B cell (primary cell): ENCODE results near the gene PTPN20. TPM values are rescaled to one million over a fixed set of nuclear protein-coding genes. Genes with fewer than 3 reads are reported as not detected.

Experiments
- ATAC-seq: fragments of 200-7000 bp; cut with Tn5 transposase; one replicate; pipeline ENCODE4 v1.10.0; 2021; ENCODE audit warnings: low read depth, mild to moderate bottlenecking, moderate number of reproducible peaks, moderate library complexity
- CTCF ChIA-PET: fragments of 350-600 bp; sonication (Branson Sonifier 250); formaldehyde crosslinking; loops from one replicate; lab custom pipeline; 2021; ENCODE audit warnings: antibody characterized with exemption, inconsistent platforms; lab: Charles Lee
- POLR2A ChIA-PET: fragments of 350-600 bp; sonication (Branson Sonifier 250); formaldehyde crosslinking; loops from one replicate; lab custom pipeline; 2021; ENCODE audit warnings: antibody characterized with exemption; lab: Charles Lee
- DNase-seq: peaks from one replicate; pipeline ENCODE4 v3.0.0; 2013
- H2AFZ ChIP-seq: 2 replicates; pipeline ENCODE4 v1.6.1; 2012; ENCODE audit warnings: mild to moderate bottlenecking, low read depth, low read length; ENCODE audit not compliant: insufficient read depth, poor library complexity, severe bottlenecking
- H3K27ac ChIP-seq, 2 donors: 1 replicate in 1 of 2; 2 replicates in 1 of 2; pipeline ENCODE4 v1.5.1; 2012 to 2013; ENCODE audit warnings: low read length in 2 of 2, mild to moderate bottlenecking in 2 of 2, moderate library complexity in 1 of 2
- H3K27me3 ChIP-seq, 4 experiments: fragments of 200-600 bp in 1 of 4; sonication (generic) in 1 of 4; replicated peaks in 1 of 4; 1 replicate in 2 of 4; 2 replicates in 2 of 4; pipeline versions ENCODE4 v1.6.1 to v1.7.0; 2013 to 2016; ENCODE audit warnings: low read length in 3 of 4, mild to moderate bottlenecking in 2 of 4, mixed read lengths in 1 of 4, moderate library complexity in 1 of 4; ENCODE audit not compliant: insufficient read depth in 4 of 4, control insufficient read depth in 3 of 4; ENCODE audit errors: control extremely low read depth in 1 of 4
- H3K36me3 ChIP-seq, 2 experiments: replicated peaks in 1 of 2; 1 replicate in 1 of 2; 2 replicates in 1 of 2; pipeline versions ENCODE4 v1.6.1 to v1.7.1; 2013; ENCODE audit warnings: low read length in 1 of 2; ENCODE audit not compliant: insufficient read depth in 2 of 2, control insufficient read depth in 1 of 2; ENCODE audit errors: control extremely low read depth in 1 of 2, extremely low read depth in 1 of 2
- H3K4me1 ChIP-seq, 2 donors: fragments of 200-600 bp in 1 of 2; sonication (generic) in 1 of 2; 1 replicate in 1 of 2; 2 replicates in 1 of 2; pipeline versions ENCODE4 v1.5.1 to v1.6.1; 2013 to 2017; ENCODE audit warnings: low read length in 2 of 2; ENCODE audit not compliant: control insufficient read depth in 2 of 2, insufficient read depth in 2 of 2
- H3K4me2 ChIP-seq: replicated peaks from 2 replicates; pipeline ENCODE3; 2012; ENCODE audit warnings: mild to moderate bottlenecking, low read depth, low read length; ENCODE audit not compliant: poor library complexity, severe bottlenecking
- H3K4me3 ChIP-seq, 5 experiments: fragments of 200-600 bp in 1 of 5; sonication (generic) in 1 of 5; 1 replicate in 3 of 5; 2 replicates in 2 of 5; pipeline versions ENCODE4 v1.5.1 to v1.7.0; 2011 to 2016; ENCODE audit warnings: low read length in 4 of 5, mild to moderate bottlenecking in 4 of 5, low read depth in 2 of 5, control low read depth in 1 of 5, moderate library complexity in 1 of 5; ENCODE audit not compliant: insufficient read depth in 1 of 5; ENCODE audit errors: control extremely low read depth in 1 of 5, extremely low read depth in 1 of 5
- H3K79me2 ChIP-seq: fragments of 200-600 bp; sonication (generic); one replicate; pipeline ENCODE4 v1.6.0; 2016; ENCODE audit warnings: low read length; ENCODE audit not compliant: control insufficient read depth, insufficient read depth
- H3K9ac ChIP-seq: fragments of 200-600 bp; sonication (generic); 2 replicates; pipeline ENCODE4 v1.6.1; 2017; ENCODE audit warnings: mild to moderate bottlenecking, low read length, moderate library complexity
- H3K9me3 ChIP-seq, 3 donors: one replicate each; pipeline versions ENCODE4 v1.6.1 to v1.7.1; 2013; ENCODE audit warnings: low read length in 2 of 3; ENCODE audit not compliant: control insufficient read depth in 2 of 3, insufficient read depth in 1 of 3; ENCODE audit errors: control extremely low read depth in 1 of 3
- H4K20me1 ChIP-seq: 2 replicates; pipeline ENCODE4 v1.6.0; 2012; ENCODE audit warnings: mild to moderate bottlenecking, low read length; ENCODE audit not compliant: insufficient read depth, control insufficient read depth, poor library complexity, severe bottlenecking
- H3K27ac Mint-ChIP-seq: one replicate; pipeline ENCODE4 v1.8.0; 2021; ENCODE audit warnings: mixed read lengths
- H3K27me3 Mint-ChIP-seq: one replicate; pipeline ENCODE4 v1.8.0; 2021; ENCODE audit warnings: mixed read lengths
- H3K4me1 Mint-ChIP-seq: one replicate; pipeline ENCODE4 v1.8.0; 2021; ENCODE audit warnings: mixed read lengths
- H3K4me3 Mint-ChIP-seq: one replicate; pipeline ENCODE4 v1.8.0; 2021; ENCODE audit warnings: mixed read lengths
- H3K9me3 Mint-ChIP-seq: one replicate; pipeline ENCODE4 v1.8.0; 2022; ENCODE audit warnings: mixed read lengths; ENCODE audit not compliant: insufficient read depth
- CTCF ChIP-seq: fragments of 200-600 bp; IDR thresholded peaks from one replicate; pipeline ENCODE4 v1.8.0; 2022; ENCODE audit warnings: antibody characterized with exemption, mild to moderate bottlenecking
- EZH2 ChIP-seq: IDR thresholded peaks from 2 replicates; pipeline ENCODE4 v1.6.1; 2012; ENCODE audit warnings: borderline replicate concordance, low read depth, mild to moderate bottlenecking, moderate library complexity, low read length; ENCODE audit not compliant: insufficient read depth, poor library complexity, severe bottlenecking
- WGBS: methylation state at CpG from one replicate; pipeline ENCODE4 v1.1.5; 2013; ENCODE audit warnings: missing lambda C conversion rate; ENCODE audit not compliant: insufficient coverage; 5-methylcytosine and 5-hydroxymethylcytosine counted together
- intact Hi-C: fragments of 100-400 bp; cut with micrococcal nuclease; formaldehyde crosslinking; loops from one replicate; pipeline ENCODE4 v1.10.0; 2022
- polyA plus RNA-seq: library from polyadenylated mRNA; depleted of rRNA; stranded (reverse); fragments of >200 nt; gene quantifications from 2 replicates; pipeline ENCODE4 v1.2.3, GENCODE V29; 2012
- total RNA-seq, 2 donors: library from RNA; stranded (reverse); fragments of 120-200 nt in 1 of 2; gene quantifications; 1 replicate in 1 of 2; 2 replicates in 1 of 2; pipeline versions ENCODE4 v1.2.3 to v1.2.4, GENCODE V29; 2013 to 2022

The PTPN20 gene
- total and polyA plus RNA-seq, 2 donors (not counting 1 experiment from before 2014, with no cell fraction given), result 0.24 to 4.2 TPM

GRCh38 chr10:47042780-47043750, 131.8 kb downstream of the PTPN20 start:
- ATAC-seq (no peak), DNase-seq (no peak)
- Histone ChIP-seq H3K27me3 (no peaks in the 10 kb centered on the region), H4K20me1 (no peaks in the 10 kb centered on the region), H3K27ac (no peak overlapping the region), H3K4me2 (no peak overlapping the region), H3K4me3 (no peak overlapping the region), H3K4me1 (no peaks in the 10 kb centered on the region), H3K9me3 (no peaks in the 10 kb centered on the region), H3K36me3 (no peaks in the 10 kb centered on the region), H2AFZ (no peak overlapping the region), H3K9ac (no peak overlapping the region), H3K79me2 (no peaks in the 10 kb centered on the region)
- intact Hi-C loops, result no loop called here
- Mint-ChIP-seq H3K9me3 (no peaks in the 10 kb centered on the region), H3K4me3 (no peak overlapping the region), H3K27ac (no peak overlapping the region), H3K4me1 (no peaks in the 10 kb centered on the region), H3K27me3 (peaks cover 3% of the 10 kb centered on the region)
- ChIA-PET CTCF (interaction anchor here (0.9 to 9.0 kb wide), 2 partner anchors 8 to 269 kb away, joined by 3 to 201 read pairs; no protein-coding TSS in a partner anchor), POLR2A (no interaction called here)
- TF ChIP-seq CTCF, result no peak
- 86% methylated on average over 15 of the region's 19 CpGs for WGBS

DNA sequence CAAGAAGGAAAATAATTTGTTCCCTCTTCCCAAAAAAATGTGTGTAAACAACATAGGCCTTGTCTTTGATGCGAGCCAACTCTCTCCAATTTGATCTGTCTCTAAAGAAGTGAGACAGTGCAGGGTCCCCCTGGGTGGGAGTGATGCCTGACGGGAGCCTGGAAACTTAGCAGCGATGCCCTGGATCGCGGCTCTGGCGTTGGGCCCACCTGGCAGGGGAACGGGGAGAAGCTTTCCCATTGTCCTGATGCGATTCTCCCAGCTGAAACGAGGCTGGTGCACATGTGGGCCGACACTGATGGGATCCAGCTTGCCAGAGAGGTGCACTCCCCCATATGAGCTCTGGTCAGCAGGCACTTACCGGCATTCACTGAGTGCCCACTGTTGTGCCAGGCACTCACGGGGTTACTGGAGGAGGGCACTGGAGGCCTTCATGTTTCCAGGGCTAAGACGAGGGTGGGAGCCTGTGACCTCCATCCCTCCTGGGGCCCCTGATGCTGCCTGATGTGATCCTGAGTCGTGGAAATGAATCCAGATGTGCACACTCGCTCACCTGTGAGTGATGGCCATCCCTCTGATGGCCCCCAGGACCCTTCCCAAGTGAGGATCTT, 132.8 kb downstream of the PTPN20 start:
- no peak overlapping the region for H3K4me2 ChIP-seq
- H3K27ac ChIP-seq, result no peak overlapping the region
- no peaks in the 10 kb centered on the region for H3K27me3 ChIP-seq
- H3K27ac Mint-ChIP-seq, result no peak overlapping the region
- ChIA-PET CTCF (interaction anchor here (9.0 kb wide), 1 partner anchor 268 kb away, joined by 201 read pairs; no protein-coding TSS in a partner anchor), POLR2A (no interaction called here)
- peaks cover 3% of the 10 kb centered on the region for H3K27me3 Mint-ChIP-seq
- no peak for TF ChIP-seq EZH2
- no peak for TF ChIP-seq CTCF
- no peaks in the 10 kb centered on the region for H3K9me3 Mint-ChIP-seq
- H4K20me1 ChIP-seq, result no peaks in the 10 kb centered on the region
- DNase-seq (no peak), ATAC-seq (no peak)
- no peaks in the 10 kb centered on the region for H3K4me1 ChIP-seq
- H3K79me2 ChIP-seq, result no peaks in the 10 kb centered on the region
- intact Hi-C loops, result no loop called here
- no peaks in the 10 kb centered on the region for H3K9me3 ChIP-seq
- no peaks in the 10 kb centered on the region for H3K4me1 Mint-ChIP-seq
- H3K9ac ChIP-seq, result no peak overlapping the region
- H3K4me3 ChIP-seq, result no peak overlapping the region
- H3K4me3 Mint-ChIP-seq, result no peak overlapping the region
- 91% methylated on average over 15 of the region's 15 CpGs for WGBS
- H2AFZ ChIP-seq, result no peak overlapping the region
- H3K36me3 ChIP-seq, result no peaks in the 10 kb centered on the region
